SJCRH30 (cell line): ENCODE data around the gene PPP2R5D. TPM values are rescaled to one million over a fixed set of nuclear protein-coding genes. Genes with fewer than 3 reads are reported as not detected.

Source experiments
- DNase-seq, 2 experiments: peaks; one replicate each; pipeline ENCODE4 v3.0.0-alpha.2; 2015 to 2020
- H3K27ac ChIP-seq: fragments of 250-450 bp; sonication (Bioruptor Pico); 2 replicates; pipeline ENCODE4 v1.5.1; 2020; ENCODE audit warnings: mild to moderate bottlenecking, moderate library complexity
- H3K27me3 ChIP-seq: fragments of 250-450 bp; sonication (Bioruptor Pico); 2 replicates; pipeline ENCODE4 v1.5.1; 2020; ENCODE audit warnings: mild to moderate bottlenecking, moderate library complexity
- H3K36me3 ChIP-seq: fragments of 250-450 bp; sonication (Bioruptor Pico); 2 replicates; pipeline ENCODE4 v1.5.1; 2020; ENCODE audit warnings: mild to moderate bottlenecking, moderate library complexity
- H3K4me1 ChIP-seq: fragments of 250-450 bp; sonication (Bioruptor Pico); 2 replicates; pipeline ENCODE4 v1.5.1; 2020; ENCODE audit warnings: mild to moderate bottlenecking, moderate library complexity
- H3K4me3 ChIP-seq: fragments of 250-450 bp; sonication (Bioruptor Pico); 2 replicates; pipeline ENCODE4 v1.5.1; 2020; ENCODE audit warnings: mild to moderate bottlenecking, moderate library complexity
- H3K9me3 ChIP-seq: fragments of 250-450 bp; sonication (Bioruptor Pico); replicated peaks from 2 replicates; pipeline ENCODE4 v1.5.1; 2020; ENCODE audit warnings: mild to moderate bottlenecking, moderate library complexity
- total RNA-seq: library from RNA; depleted of rRNA; stranded (reverse); fragments of >200 nt; shearing (Covaris generic); gene quantifications from 2 replicates; pipeline ENCODE4 v1.2.3, GENCODE V29; 2014; rRNA removed

Gene PPP2R5D
- total RNA-seq, 1 experiment from 2014 or later, result 70.2 TPM

DNA sequence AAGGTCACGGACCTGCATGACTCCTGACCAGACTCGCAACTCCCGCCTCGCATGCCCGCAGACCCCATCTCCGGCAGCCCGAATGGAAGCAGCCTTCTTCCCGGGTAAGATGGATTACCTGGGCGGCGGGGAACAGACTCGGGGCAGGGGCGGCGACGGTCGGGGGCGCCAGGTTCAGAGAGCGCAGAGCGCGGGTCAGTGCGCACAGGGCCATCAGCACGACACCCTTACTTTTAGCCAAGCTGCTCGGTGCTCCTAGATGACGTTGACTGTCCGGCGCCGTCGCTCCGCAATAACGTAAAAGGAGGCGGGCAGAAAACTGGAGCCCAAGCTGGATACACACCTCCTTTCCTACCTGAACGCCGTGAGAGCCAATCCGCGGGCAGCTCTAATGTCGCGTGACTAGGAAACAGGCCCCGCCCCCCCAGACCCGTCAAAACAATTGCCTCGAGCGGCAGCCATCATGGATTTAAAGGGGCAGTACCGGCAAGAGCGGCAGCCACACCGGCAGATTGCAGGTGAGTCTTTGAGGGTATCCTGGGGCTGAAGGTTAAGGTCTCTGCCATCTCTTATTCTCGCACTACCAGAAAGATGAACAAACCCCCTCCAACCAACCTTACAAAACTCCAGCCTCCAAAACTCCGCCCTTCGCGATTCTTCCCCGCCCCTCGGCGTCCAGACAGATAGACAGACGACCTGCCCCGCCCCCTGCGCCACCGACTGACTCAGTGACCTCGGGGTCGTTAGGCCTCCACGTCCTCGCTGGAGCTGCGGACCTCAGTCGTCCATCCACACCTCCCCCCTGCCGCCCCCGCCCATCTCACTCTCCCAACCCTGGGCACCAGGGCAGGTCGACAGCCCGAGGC lies 75.0 kb downstream of the PPP2R5D start, which contains the start of the genes KLC4 and MRPL2:
TSS of gene KLC4 (plus strand) at position 464 of the 866 bp plus-strand sequence. CDS start 1,705 bp downstream, outside the sequence.
TSS of gene MRPL2 (minus strand) at position 267 of the 866 bp plus-strand sequence. CDS start at position 214, 53 bp downstream.
- H3K4me3 ChIP-seq, result peak within 1 kb of the TSS; percentile 84

DNA sequence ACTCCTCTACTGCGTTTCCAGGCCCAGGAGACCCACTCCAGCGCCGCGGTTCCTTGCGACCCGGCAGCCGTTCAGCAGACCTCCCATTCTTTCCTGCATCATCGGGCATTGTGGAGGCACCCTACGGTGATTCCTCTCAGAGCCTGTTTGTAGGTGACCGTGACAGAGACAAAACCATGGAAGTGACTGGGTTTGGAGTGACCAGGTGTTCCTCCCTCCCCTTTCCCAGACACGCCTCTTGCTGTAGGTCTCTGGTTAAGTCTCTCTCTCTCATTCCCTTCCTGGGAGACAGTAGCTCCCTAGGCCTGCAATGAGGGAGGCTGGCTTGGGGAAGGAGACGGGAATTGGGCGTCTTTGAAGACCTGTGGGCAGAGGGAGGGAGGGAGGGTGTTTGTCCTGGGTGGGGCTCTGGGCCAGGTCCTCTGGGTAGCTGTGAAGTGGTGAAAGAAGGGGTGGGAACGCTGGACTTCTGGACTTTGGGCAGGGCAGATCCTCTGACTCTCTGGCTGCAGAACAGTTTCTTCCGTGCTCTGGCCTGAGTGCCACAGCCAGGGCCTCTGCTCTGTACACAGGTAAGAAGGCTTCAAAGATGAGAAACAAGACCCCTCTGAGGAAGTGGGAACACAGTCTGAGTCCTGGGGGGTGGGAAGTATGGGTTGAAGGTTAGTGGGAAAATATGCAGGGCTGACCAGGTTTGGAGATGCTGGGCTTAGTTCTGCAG lies 75.8 kb downstream of the PPP2R5D start:
- H3K4me1 ChIP-seq, result peaks cover 5% of the 10 kb centered on the region
- peak overlapping the region; percentile 61 for H3K27ac ChIP-seq
- H3K27me3 ChIP-seq, result no peaks in the 10 kb centered on the region
- no peak for DNase-seq
- H3K4me3 ChIP-seq, result peak overlapping the region; percentile 84
- H3K9me3 ChIP-seq, result no peaks in the 10 kb centered on the region
- no peaks in the 10 kb centered on the region for H3K36me3 ChIP-seq

More for the DNA sequence above, 75.0 kb downstream of the PPP2R5D start, which contains the start of the genes KLC4 and MRPL2:
- Histone ChIP-seq H3K27me3 (no peaks in the 10 kb centered on the region), H3K4me1 (peaks cover 5% of the 10 kb centered on the region), H3K27ac (peak within 1 kb of the TSS; percentile 61), H3K9me3 (no peaks in the 10 kb centered on the region), H3K36me3 (no peaks in the 10 kb centered on the region; the same call in 1 of the 2 replicates)
- peak; percentile 98 to 99 for DNase-seq

DNA sequence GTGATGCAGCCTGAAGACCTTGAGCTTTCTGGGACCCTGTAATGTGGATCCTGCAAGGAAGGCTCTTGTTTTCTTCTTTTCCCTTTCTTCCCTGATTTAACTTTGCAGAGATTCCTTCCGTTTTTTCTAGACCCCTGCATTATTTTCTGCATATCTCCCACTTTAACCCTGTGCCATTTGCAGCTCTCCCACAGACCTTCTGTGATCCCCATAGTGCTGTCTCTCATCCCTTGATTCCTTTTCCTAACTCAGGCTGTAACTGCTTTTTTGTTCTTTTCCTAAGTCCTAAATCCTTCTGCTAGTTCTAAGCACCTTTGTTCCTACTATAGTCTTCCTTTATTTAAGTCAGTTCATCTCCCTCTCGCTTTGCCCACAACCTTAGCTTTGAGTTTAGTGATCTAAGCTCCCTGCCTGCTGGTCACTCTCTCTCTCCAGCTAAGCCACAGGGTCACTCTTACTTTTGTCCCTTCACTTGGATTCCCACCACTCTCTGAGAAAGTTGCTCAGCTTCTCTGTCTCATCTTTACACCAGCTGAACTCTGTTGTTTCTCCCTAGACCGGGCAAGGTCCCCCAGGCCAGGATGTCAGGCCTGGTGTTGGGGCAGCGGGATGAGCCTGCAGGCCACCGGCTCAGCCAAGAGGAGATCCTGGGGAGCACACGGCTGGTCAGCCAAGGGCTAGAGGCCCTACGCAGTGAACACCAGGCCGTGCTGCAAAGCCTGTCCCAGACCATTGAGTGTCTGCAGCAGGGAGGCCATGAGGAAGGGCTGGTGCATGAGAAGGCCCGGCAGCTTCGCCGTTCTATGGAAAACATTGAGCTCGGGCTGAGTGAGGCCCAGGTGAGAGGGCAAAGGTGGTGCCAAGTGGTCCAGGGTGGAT lies 76.6 kb downstream of the PPP2R5D start:
- Histone ChIP-seq H3K27ac (no peak overlapping the region), H3K36me3 (no peaks in the 10 kb centered on the region), H3K4me1 (peaks cover 5% of the 10 kb centered on the region), H3K4me3 (no peak overlapping the region), H3K9me3 (no peaks in the 10 kb centered on the region), H3K27me3 (no peaks in the 10 kb centered on the region)
- no peak for DNase-seq

DNA sequence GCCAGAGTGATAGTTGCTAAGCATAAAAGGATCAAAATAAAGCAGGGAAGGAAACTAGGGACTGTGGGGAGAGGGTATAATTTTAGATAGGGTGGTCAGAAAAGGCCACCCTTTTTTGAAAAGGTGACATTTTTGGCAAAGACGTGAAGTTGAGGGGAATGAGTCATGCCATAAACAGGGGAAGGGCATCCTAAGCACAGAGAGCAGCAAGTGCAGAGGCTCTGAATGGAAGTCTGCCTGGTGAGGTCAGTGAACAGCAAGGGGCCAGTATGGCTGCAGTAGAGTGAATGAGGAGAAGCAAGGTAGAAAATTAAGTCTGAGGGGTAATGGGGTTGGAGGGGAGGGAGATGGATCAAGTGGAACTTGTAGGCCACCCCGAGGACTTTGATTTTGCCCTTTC lies 77.5 kb downstream of the PPP2R5D start:
- DNase-seq, result no peak
- no peaks in the 10 kb centered on the region for H3K27me3 ChIP-seq
- H3K27ac ChIP-seq, result no peak overlapping the region
- no peaks in the 10 kb centered on the region for H3K36me3 ChIP-seq
- peaks cover 5% of the 10 kb centered on the region for H3K4me1 ChIP-seq
- H3K9me3 ChIP-seq, result no peaks in the 10 kb centered on the region
- H3K4me3 ChIP-seq, result no peak overlapping the region

Other genes starting within 250 kb of the PPP2R5D start
- gene TBCC, start 238.5 kb upstream of the PPP2R5D start, total RNA-seq, result 34.1 and 38.0 TPM in 2 replicates
- gene BICRAL, start 202.5 kb upstream of the PPP2R5D start, total RNA-seq, result 4.4 and 4.8 TPM in 2 replicates
- 140 and 147 TPM in 2 replicates for gene RPL7L1, start 105.0 kb upstream of the PPP2R5D start, total RNA-seq
- not detected in 2 replicates for gene PTCRA, start 68.5 kb upstream of the PPP2R5D start, total RNA-seq
- 40.9 and 45.3 TPM in 2 replicates for gene CNPY3, start 55.1 kb upstream of the PPP2R5D start, total RNA-seq
- 0.15 TPM in 1 of 2 replicates, not detected in the other for gene GNMT, start 23.8 kb upstream of the PPP2R5D start, total RNA-seq
- gene PEX6, start 5.4 kb upstream of the PPP2R5D start, total RNA-seq, result 11.4 and 11.5 TPM in 2 replicates
- gene MEA1, start 29.4 kb downstream of the PPP2R5D start, total RNA-seq, result 67.6 and 81.1 TPM in 2 replicates
- 115 and 123 TPM in 2 replicates for gene KLHDC3, start 29.7 kb downstream of the PPP2R5D start, total RNA-seq
- gene RRP36, start 37.1 kb downstream of the PPP2R5D start, total RNA-seq, result 95.4 and 95.8 TPM in 2 replicates
- gene CUL7, start 69.3 kb downstream of the PPP2R5D start, total RNA-seq, result 14.8 and 15.2 TPM in 2 replicates
- gene MRPL2, start 74.9 kb downstream of the PPP2R5D start, total RNA-seq, result 25.8 and 26.2 TPM in 2 replicates
- gene KLC4, start 75.1 kb downstream of the PPP2R5D start, total RNA-seq, result 10.5 and 13.2 TPM in 2 replicates
- 84.2 and 88.3 TPM in 2 replicates for gene PTK7, start 91.7 kb downstream of the PPP2R5D start, total RNA-seq
- gene SRF, start 186.7 kb downstream of the PPP2R5D start, total RNA-seq, result 23.5 and 25.8 TPM in 2 replicates
- gene CUL9, start 197.6 kb downstream of the PPP2R5D start, total RNA-seq, result 14.1 and 14.5 TPM in 2 replicates
- 23.8 and 31.4 TPM in 2 replicates for gene DNPH1, start 244.9 kb downstream of the PPP2R5D start, total RNA-seq